ENCODE data around the gene CC2D2B. TPM values are rescaled to one million over a fixed set of nuclear protein-coding genes. Genes with fewer than 3 reads are reported as not detected.

CC2D2B gene
- polyA plus RNA-seq, 3 donors: 0.08 to 1.8 TPM; not detected in 1

DNA sequence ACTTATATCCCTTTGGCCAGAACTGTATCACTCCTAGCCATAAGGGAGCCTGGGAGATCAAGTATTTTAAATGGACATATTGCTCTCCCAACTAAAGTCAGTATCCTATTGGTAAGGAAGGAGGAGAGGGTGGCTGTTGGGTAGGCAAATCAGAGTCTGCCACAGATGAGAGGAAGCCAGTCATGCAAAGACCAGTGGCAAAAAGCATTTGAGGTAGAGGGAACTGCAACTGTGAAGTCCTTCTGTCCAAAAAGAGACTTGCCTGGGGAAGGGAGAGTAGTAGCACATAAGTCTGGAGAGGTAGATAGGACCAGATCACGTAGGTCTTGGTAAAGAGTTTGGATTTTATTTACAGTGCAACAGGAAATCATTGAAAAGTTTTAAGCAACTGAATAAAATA is 126.8 kb downstream of the CC2D2B start:
- Histone ChIP-seq H2AFZ (ENCODE audit: insufficient read depth, low read depth, low read length, poor library complexity, severe bottlenecking) (no peak overlapping the region), H3K4me1 (ENCODE audit: control insufficient read depth in 1 of 2, insufficient read depth in 2 of 2, low read length in 2 of 2) (no peaks in the 10 kb centered on the region), H3K9me3 (replicated peaks in 1 of 2; ENCODE audit: control insufficient read depth in 1 of 2, insufficient read depth in 1 of 2, low read length in 2 of 2) (no peaks in the 10 kb centered on the region), H3K27ac (ENCODE audit: low read depth in 1 of 2, low read length in 2 of 2) (no peak overlapping the region), H3K27me3 (ENCODE audit: control insufficient read depth in 2 of 2, insufficient read depth in 2 of 2, low read length in 2 of 2) (no peaks in the 10 kb centered on the region), H3K4me2 (replicated peaks; ENCODE audit: extremely low read depth, low read length, poor library complexity, severe bottlenecking) (no peak overlapping the region), H3K79me2 (ENCODE audit: insufficient read depth, low read length) (no peaks in the 10 kb centered on the region), H3K9ac (ENCODE audit: insufficient read depth, low read length, poor library complexity, severe bottlenecking) (no peak overlapping the region), H3K4me3 (replicated peaks in 1 of 3; ENCODE audit: low read depth in 2 of 3, low read length in 3 of 3) (no peak overlapping the region), H3K36me3 (replicated peaks in 1 of 2; ENCODE audit: control insufficient read depth in 1 of 2, insufficient read depth in 2 of 2, low read length in 2 of 2) (no peaks in the 10 kb centered on the region), H4K20me1 (ENCODE audit: insufficient read depth, low read length) (no peaks in the 10 kb centered on the region)
- WGBS (ENCODE audit: insufficient coverage): no CpG with 5 or more reads among the region's 1 CpG
- H3K27me3 Mint-ChIP-seq (ENCODE audit: low read depth in 3 of 3): peaks cover 3 to 9% (median 7%) of the 10 kb centered on the region in 3 donors
- peaks cover 0 to 7% of the 10 kb centered on the region in 2 donors for H3K36me3 Mint-ChIP-seq
- TF ChIP-seq, protein P1, sequence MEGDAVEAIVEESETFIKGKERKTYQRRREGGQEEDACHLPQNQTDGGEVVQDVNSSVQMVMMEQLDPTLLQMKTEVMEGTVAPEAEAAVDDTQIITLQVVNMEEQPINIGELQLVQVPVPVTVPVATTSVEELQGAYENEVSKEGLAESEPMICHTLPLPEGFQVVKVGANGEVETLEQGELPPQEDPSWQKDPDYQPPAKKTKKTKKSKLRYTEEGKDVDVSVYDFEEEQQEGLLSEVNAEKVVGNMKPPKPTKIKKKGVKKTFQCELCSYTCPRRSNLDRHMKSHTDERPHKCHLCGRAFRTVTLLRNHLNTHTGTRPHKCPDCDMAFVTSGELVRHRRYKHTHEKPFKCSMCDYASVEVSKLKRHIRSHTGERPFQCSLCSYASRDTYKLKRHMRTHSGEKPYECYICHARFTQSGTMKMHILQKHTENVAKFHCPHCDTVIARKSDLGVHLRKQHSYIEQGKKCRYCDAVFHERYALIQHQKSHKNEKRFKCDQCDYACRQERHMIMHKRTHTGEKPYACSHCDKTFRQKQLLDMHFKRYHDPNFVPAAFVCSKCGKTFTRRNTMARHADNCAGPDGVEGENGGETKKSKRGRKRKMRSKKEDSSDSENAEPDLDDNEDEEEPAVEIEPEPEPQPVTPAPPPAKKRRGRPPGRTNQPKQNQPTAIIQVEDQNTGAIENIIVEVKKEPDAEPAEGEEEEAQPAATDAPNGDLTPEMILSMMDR (IDR thresholded peaks at IDR 0.05): no peak
- H3K4me1 Mint-ChIP-seq: no peaks in the 10 kb centered on the region
- intact Hi-C loops (cut with micrococcal nuclease): no loop called here
- H3K27ac Mint-ChIP-seq: no peak overlapping the region
- H3K4me3 Mint-ChIP-seq: no peak overlapping the region
- H3K9me3 Mint-ChIP-seq: peaks cover 0 to 6% (median 0%) of the 10 kb centered on the region in 7 donors
- DNase-seq: no peak

DNA sequence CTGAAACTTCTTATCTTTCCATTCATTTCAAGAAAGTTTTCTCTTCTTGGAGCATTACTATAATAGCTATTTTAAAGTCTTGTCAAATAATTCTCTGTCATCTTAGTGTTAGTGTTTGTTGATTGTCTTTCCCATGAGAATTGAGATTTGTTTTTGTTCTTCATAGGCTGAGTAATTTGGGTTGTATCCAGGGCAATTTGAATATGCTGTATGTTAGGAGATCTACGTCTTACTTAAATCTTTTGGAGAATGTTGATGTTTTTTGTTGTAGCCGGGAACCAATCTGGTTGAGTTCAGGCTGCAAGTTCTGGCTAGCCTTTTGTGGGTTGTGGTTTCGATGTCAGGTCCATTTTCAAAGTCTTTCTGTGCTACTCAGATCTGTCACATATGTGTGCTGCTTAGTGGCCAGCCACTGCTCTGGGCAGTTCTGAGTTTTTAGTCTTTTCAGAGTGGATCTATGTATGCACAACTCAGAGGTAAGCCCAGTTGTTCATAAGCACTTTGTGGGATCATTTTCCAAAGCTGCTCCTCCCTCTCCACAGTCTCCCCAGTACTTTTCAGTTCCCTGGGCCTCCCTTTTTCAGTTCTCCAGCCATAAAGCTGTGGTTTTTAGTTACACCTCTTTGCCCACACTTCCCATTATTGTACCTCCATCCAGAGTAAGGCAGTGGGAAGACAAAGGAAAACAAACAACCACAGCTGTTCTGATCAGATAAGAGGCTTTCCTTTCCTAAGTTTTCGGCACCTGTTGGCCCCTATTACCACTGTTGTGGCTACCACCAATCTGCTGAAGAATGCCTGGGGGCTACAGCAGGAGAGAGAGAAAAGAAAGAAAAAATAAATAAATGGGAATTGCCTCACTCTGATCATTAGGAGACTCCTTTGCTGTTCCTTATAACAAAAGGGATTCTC is 131.0 kb downstream of the CC2D2B start:
- DNase-seq: no peak
- H4K20me1 ChIP-seq (ENCODE audit: insufficient read depth, low read length): no peaks in the 10 kb centered on the region
- intact Hi-C loops (cut with micrococcal nuclease): no loop called here
- H2AFZ ChIP-seq (ENCODE audit: insufficient read depth, low read depth, low read length, poor library complexity, severe bottlenecking): no peak overlapping the region
- Mint-ChIP-seq H3K4me3 (no peak overlapping the region), H3K36me3 (peaks cover 0 to 5% of the 10 kb centered on the region in 2 donors), H3K4me1 (peaks cover 8% of the 10 kb centered on the region), H3K27ac (no peak overlapping the region), H3K27me3 (ENCODE audit: low read depth in 3 of 3) (peaks cover 3 to 9% (median 8%) of the 10 kb centered on the region in 3 donors), H3K9me3 (peaks cover 0 to 6% (median 0%) of the 10 kb centered on the region in 7 donors)
- WGBS (ENCODE audit: insufficient coverage): 91% methylated on average over 2 of the region's 4 CpGs
- H3K4me3 ChIP-seq (replicated peaks in 1 of 3; ENCODE audit: low read depth in 2 of 3, low read length in 3 of 3): no peak overlapping the region
- H3K27ac ChIP-seq (ENCODE audit: low read depth in 1 of 2, low read length in 2 of 2): no peak overlapping the region
- no peaks in the 10 kb centered on the region for H3K27me3 ChIP-seq (ENCODE audit: control insufficient read depth in 2 of 2, insufficient read depth in 2 of 2, low read length in 2 of 2)
- no peak overlapping the region for H3K9ac ChIP-seq (ENCODE audit: insufficient read depth, low read length, poor library complexity, severe bottlenecking)
- peaks cover 13% of the 10 kb centered on the region for H3K79me2 ChIP-seq (ENCODE audit: insufficient read depth, low read length)
- no peaks in the 10 kb centered on the region for H3K36me3 ChIP-seq (replicated peaks in 1 of 2; ENCODE audit: control insufficient read depth in 1 of 2, insufficient read depth in 2 of 2, low read length in 2 of 2)
- peaks cover 8 to 13% of the 10 kb centered on the region in 2 donors for H3K4me1 ChIP-seq (ENCODE audit: control insufficient read depth in 1 of 2, insufficient read depth in 2 of 2, low read length in 2 of 2)
- TF ChIP-seq, protein P1 (IDR thresholded peaks at IDR 0.05): no peak
- no peak overlapping the region for H3K4me2 ChIP-seq (replicated peaks; ENCODE audit: extremely low read depth, low read length, poor library complexity, severe bottlenecking)
- no peaks in the 10 kb centered on the region for H3K9me3 ChIP-seq (replicated peaks in 1 of 2; ENCODE audit: control insufficient read depth in 1 of 2, insufficient read depth in 1 of 2, low read length in 2 of 2)
